GM12872 (cell line): ENCODE data around the gene TSPAN31.

Source experiments
- TF ChIP-seq, protein P1 (sequence below): IDR thresholded peaks from 3 replicates; pipeline ENCODE4 v1.5.1; 2011; ENCODE audit warnings: low read depth, mild to moderate bottlenecking, low read length, moderate library complexity; ENCODE audit not compliant: insufficient read depth

TSPAN31 gene

DNA sequence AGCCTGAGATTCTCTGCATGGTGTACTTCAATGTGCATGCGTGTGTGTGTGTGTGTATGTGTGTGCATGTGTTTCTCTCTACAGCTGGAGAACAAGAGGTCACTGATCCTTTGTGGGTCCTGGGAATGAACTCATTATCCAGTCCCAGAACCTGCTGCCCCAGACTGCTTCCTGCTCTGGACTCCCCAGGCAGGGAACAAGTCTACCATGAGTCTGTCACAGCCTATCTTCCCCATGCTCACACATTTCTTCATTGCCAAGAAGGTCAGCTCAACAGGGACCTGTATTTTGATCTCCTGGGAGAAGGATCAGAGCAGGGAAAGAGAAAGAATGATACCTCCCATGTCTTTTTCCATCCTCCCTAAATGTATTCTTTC, 3.4 kb upstream of the TSPAN31 start:
- TF ChIP-seq, protein P1, sequence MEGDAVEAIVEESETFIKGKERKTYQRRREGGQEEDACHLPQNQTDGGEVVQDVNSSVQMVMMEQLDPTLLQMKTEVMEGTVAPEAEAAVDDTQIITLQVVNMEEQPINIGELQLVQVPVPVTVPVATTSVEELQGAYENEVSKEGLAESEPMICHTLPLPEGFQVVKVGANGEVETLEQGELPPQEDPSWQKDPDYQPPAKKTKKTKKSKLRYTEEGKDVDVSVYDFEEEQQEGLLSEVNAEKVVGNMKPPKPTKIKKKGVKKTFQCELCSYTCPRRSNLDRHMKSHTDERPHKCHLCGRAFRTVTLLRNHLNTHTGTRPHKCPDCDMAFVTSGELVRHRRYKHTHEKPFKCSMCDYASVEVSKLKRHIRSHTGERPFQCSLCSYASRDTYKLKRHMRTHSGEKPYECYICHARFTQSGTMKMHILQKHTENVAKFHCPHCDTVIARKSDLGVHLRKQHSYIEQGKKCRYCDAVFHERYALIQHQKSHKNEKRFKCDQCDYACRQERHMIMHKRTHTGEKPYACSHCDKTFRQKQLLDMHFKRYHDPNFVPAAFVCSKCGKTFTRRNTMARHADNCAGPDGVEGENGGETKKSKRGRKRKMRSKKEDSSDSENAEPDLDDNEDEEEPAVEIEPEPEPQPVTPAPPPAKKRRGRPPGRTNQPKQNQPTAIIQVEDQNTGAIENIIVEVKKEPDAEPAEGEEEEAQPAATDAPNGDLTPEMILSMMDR, result no peak

DNA sequence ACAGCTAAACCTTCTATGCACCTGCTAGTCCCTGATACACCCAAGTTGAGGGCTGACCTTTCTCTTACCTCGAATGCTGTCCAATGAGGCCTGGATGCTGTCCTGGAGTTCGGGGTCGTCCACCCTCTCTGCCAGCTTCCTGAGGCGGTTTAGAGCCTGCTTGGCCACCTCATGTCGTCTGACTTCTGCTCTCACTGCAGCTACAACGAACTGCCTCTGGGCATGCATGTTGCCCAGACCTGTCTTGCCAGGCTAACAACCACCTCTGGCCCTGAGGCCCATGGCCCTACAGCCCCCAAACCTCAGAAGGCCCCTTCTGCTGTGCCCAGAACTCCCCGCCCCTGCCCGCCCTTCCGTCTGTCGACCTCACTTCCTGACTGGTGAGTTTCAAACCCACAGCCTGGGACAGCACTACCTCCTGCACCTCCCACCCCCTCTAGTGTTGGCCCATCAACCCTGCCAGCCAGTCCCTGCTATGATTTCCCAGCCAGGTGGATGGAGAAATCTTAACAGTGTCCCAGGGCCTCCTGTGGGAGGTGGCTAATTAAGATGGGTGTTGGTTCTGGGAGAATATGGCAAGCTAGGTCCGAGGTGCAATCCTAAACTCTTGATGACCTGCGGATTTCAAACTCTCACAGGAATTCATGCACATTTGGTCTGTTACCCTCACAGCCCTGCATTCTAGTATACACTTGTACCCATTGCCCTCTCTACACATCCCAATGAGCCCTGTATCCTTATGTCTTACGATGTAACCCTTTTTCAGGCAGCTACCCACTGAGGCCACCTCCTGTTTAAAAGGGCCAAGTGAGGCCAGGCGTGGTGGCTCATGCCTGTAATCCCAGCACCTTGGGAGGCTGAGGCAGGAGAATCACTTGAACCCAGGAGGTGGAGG, 2.7 kb upstream of the TSPAN31 start:
- TF ChIP-seq, protein P1, result peak; percentile 72

DNA sequence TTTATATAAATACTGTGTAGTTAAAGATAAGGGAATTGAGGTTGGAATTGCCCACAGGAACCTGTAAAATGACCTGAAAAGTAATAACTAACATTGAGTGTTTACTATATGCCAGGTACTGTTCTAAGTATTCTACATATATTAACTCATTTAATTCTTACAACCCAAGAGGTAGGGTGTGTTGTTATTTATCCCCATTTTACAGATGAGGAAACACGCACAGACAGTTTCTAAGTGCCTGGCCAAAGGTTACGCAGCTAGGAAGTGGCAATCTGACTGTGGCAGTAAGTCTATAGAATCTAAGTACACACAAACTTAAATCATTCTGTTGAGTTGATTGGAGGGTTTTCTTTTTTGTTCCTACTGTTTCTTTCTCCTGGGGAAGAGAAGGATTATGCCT, 1.1 kb upstream of the TSPAN31 start:
- TF ChIP-seq, protein P1, result no peak

DNA sequence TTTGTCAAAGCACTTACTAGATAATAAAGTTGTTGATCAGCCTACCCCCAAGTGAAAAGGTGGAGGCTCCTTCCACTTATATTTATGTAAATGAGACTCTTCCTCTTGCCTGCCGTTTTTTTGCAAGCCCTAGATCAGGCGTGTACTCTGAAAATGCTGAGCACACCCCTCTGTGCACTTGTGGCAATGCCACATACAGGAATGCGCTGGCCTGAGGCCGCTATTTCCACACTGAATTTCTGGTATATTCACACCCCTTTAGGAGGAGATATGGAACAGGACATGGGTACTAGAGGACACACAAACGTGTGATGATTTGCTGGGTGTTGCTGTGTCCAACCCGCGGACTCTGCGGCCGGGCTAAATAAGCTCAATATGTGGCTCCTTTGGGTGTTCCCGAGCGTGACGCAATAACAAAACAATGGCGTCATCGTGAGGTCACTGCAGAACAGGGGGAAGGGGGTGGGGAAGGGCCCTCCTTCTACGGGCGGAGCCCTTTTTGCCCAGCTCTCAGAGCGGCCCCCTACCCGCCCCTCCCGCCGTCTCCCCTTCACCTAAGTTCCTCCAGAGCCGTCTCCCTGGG, 554 bp upstream of the TSPAN31 start:
- TF ChIP-seq, protein P1, result no peak

DNA sequence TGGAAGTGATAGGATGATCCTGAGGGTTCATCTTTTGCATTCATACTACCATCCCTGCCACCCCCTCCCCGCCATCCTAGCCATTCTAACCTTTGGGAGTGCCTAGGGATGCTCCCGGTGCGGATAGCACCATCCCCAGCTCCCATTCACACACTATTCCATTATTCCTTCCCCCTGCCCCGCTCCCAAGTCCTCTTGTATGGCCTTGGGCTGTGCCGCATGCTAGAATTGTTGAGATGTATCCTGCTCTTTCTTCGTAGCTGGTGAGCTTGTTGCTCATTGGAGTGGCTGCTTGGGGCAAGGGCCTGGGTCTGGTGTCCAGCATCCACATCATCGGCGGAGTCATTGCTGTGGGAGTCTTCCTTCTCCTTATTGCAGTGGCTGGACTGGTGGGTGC, 644 bp downstream of the TSPAN31 start:
- TF ChIP-seq, protein P1, result no peak

DNA sequence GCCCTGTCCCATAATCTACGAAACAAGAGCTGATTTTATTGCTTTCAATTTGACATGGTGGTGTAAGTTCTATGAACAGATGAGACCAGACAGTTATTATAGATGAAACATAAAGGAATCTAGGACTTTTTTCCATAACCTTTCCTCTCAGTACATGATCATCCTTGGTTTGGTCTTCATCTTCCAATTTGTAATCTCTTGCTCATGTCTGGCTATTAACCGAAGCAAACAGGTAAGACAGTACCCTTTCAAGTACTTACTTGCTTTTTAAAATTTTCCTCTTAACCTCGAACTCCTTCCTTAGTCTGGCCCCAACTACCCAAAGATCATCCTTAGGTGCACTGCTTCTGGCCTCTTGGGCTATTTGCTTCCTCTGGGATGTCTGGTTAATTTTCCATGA, 1.2 kb downstream of the TSPAN31 start:
- TF ChIP-seq, protein P1, result no peak

DNA sequence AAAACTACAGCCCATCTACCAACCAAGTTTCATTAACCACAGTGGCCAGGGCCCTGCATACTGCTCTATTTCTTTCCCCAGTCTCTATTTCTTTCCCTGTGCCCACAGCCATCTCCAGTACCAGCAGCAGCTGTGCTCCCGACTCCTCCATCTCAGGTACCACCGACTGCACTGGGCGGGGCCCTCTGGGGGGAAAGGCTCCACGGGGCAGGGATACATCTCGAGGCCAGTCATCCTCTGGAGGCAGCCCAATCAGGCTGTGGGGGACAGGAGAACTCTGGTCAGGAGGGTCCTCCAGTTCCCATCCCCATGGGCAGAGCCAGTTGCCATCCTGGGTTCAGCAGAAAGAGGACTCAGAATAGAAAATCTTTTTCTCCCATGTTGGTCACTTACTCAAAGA, 4.2 kb downstream of the TSPAN31 start:
- TF ChIP-seq, protein P1, result no peak
